NCI-H1694 (cell line): ENCODE measurements around the gene MOB1A.

Experiments used
- DNase-seq: peaks from one replicate; lab custom pipeline; 2025; lab: John Stamatoyannopoulos, UW

The MOB1A gene

DNA sequence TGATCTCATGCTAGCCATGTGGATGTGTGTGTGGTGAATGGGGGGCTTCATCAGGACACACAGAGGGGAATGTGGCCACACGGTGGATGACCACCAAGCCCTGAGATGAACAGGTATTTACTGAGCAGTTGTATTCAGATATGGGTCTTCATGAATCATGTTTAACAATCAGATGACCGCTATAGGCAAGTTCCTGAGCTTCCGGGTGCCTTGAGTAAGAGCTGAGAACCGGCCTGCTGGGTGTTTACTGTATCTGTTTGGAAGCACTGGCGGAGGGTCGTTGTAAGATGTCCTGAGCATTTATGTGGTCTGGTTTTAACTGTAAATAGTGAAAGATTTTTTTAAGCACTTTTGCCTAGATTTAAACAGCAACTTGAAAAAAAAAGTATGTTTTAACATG, 74.9 kb downstream of the MOB1A start:
- DNase-seq = no peak
